Smooth muscle cell (in vitro differentiated cells): ENCODE data around the gene RFTN1. TPM values are rescaled to one million over a fixed set of nuclear protein-coding genes. Genes with fewer than 3 reads are reported as not detected.

ENCODE experiments used
- DNase-seq: peaks from one replicate; lab custom pipeline; 2025; ENCODE audit not compliant: unreplicated experiment; lab: John Stamatoyannopoulos, UW
- H2AFZ ChIP-seq: fragments of 200-600 bp; sonication (generic); 2 replicates; pipeline ENCODE4 v1.6.0; 2016; ENCODE audit warnings: antibody characterized with exemption, low read depth, mild to moderate bottlenecking
- H3F3A ChIP-seq: fragments of 200-600 bp; sonication (generic); 2 replicates; pipeline ENCODE4 v1.6.0; 2017; ENCODE audit warnings: antibody characterized with exemption, low read depth
- H3K27ac ChIP-seq: fragments of 200-600 bp; sonication (generic); 2 replicates; pipeline ENCODE4 v1.5.1; 2016; ENCODE audit warnings: low read depth, mild to moderate bottlenecking
- H3K27me3 ChIP-seq: fragments of 200-600 bp; sonication (generic); 2 replicates; pipeline ENCODE4 v1.6.1; 2016; ENCODE audit warnings: low read depth, mild to moderate bottlenecking
- H3K36me3 ChIP-seq: fragments of 200-600 bp; sonication (generic); 2 replicates; pipeline ENCODE4 v1.5.1; 2016; ENCODE audit warnings: low read depth
- H3K4me1 ChIP-seq: fragments of 200-600 bp; sonication (generic); 2 replicates; pipeline ENCODE4 v1.5.1; 2016; ENCODE audit warnings: low read depth
- H3K4me2 ChIP-seq: fragments of 200-600 bp; sonication (generic); 2 replicates; pipeline ENCODE4 v1.6.0; 2016; ENCODE audit warnings: mild to moderate bottlenecking
- H3K4me3 ChIP-seq: fragments of 200-600 bp; sonication (generic); 2 replicates; pipeline ENCODE4 v1.5.1; 2016; ENCODE audit warnings: mild to moderate bottlenecking
- H3K79me2 ChIP-seq: fragments of 200-600 bp; sonication (generic); 2 replicates; pipeline ENCODE4 v1.6.0; 2016; ENCODE audit warnings: low read depth, mild to moderate bottlenecking
- H3K9ac ChIP-seq: fragments of 200-600 bp; sonication (generic); 2 replicates; pipeline ENCODE4 v1.6.0; 2016; ENCODE audit warnings: low read depth
- H3K9me3 ChIP-seq: fragments of 200-600 bp; sonication (generic); replicated peaks from 2 replicates; pipeline ENCODE4 v1.5.1; 2016; ENCODE audit warnings: low read depth
- H4K20me1 ChIP-seq: fragments of 200-600 bp; sonication (generic); 2 replicates; pipeline ENCODE4 v1.6.0; 2016; ENCODE audit warnings: low read depth
- CTCF ChIP-seq: fragments of 200-600 bp; sonication (generic); IDR thresholded peaks from 2 replicates; pipeline ENCODE4 v1.5.1; 2017; ENCODE audit warnings: borderline replicate concordance, mild to moderate bottlenecking, antibody characterized with exemption; ENCODE audit not compliant: insufficient read depth, poor library complexity, severe bottlenecking
- WGBS: methylation state at CpG from one replicate; pipeline ENCODE4 v1.1.7; 2016; ENCODE audit warnings: low lambda C conversion rate; 5-methylcytosine and 5-hydroxymethylcytosine counted together
- polyA plus RNA-seq: library from polyadenylated mRNA; unstranded; fragments of >200 nt; fragmentation: Nextera tagmentation; extraction: Ambion mirVana; gene quantifications from 2 replicates; pipeline ENCODE4 v1.2.1, GENCODE V29; 2016
- total RNA-seq: library from RNA; depleted of rRNA; stranded (reverse); fragments of >200 nt; gene quantifications from 2 replicates; pipeline ENCODE4 v1.2.3, GENCODE V29; 2014

RFTN1 gene
- total and polyA plus RNA-seq, 2 experiments from 2014 or later, result 21.7 to 35.6 TPM

- H3F3A ChIP-seq, result no peaks in the 10 kb centered on the region
Observed at GRCh38 chr3:16370872-16371740, 142.4 kb downstream of the RFTN1 start.

GRCh38 chr3:16370503-16370871 lies 143.0 kb downstream of the RFTN1 start:
- WGBS, result 95% methylated on average over 2 of the region's 2 CpGs
- H3K9ac ChIP-seq, result no peak overlapping the region
- H3K9me3 ChIP-seq, result no peaks in the 10 kb centered on the region
- H3K27me3 ChIP-seq, result no peaks in the 10 kb centered on the region
- no peak overlapping the region for H2AFZ ChIP-seq
- no peak overlapping the region for H3K4me2 ChIP-seq
- no peak for TF ChIP-seq CTCF
- H3K4me1 ChIP-seq, result peaks cover 19% of the 10 kb centered on the region
- H3F3A ChIP-seq, result no peaks in the 10 kb centered on the region
- DNase-seq, result no peak
- H3K36me3 ChIP-seq, result no peaks in the 10 kb centered on the region
- H3K79me2 ChIP-seq, result no peaks in the 10 kb centered on the region
- H3K27ac ChIP-seq, result peak overlapping the region; percentile 48
- no peak overlapping the region for H3K4me3 ChIP-seq
- H4K20me1 ChIP-seq, result no peaks in the 10 kb centered on the region

More at GRCh38 chr3:16370872-16371740, 142.4 kb downstream of the RFTN1 start:
- Histone ChIP-seq H4K20me1 (no peaks in the 10 kb centered on the region), H3K4me3 (no peak overlapping the region), H3K4me1 (peaks cover 19% of the 10 kb centered on the region), H3K9me3 (no peaks in the 10 kb centered on the region), H2AFZ (no peak overlapping the region), H3K27me3 (no peaks in the 10 kb centered on the region), H3K9ac (no peak overlapping the region), H3K79me2 (no peaks in the 10 kb centered on the region), H3K27ac (no peak overlapping the region), H3K36me3 (no peaks in the 10 kb centered on the region), H3K4me2 (no peak overlapping the region)
- no peak for DNase-seq
- WGBS, result 87% methylated on average over 10 of the region's 10 CpGs
- no peak for TF ChIP-seq CTCF

GRCh38 chr3:16369885-16370284 lies 143.6 kb downstream of the RFTN1 start:
- Histone ChIP-seq H3K4me2 (no peak overlapping the region), H3K9me3 (no peaks in the 10 kb centered on the region), H4K20me1 (no peaks in the 10 kb centered on the region), H3K79me2 (no peaks in the 10 kb centered on the region), H3K4me1 (peaks cover 18% of the 10 kb centered on the region), H3K36me3 (no peaks in the 10 kb centered on the region), H3F3A (no peaks in the 10 kb centered on the region), H3K27ac (peak overlapping the region; percentile 48), H3K4me3 (no peak overlapping the region), H2AFZ (no peak overlapping the region), H3K9ac (no peak overlapping the region), H3K27me3 (no peaks in the 10 kb centered on the region)
- no peak for TF ChIP-seq CTCF
- DNase-seq, result no peak
- WGBS, result 65% methylated on average over 8 of the region's 8 CpGs

- Histone ChIP-seq H3K79me2 (no peaks in the 10 kb centered on the region), H2AFZ (no peak overlapping the region), H3K4me3 (no peak overlapping the region), H4K20me1 (no peaks in the 10 kb centered on the region), H3K27ac (peak overlapping the region; percentile 48), H3K27me3 (no peaks in the 10 kb centered on the region), H3K9me3 (no peaks in the 10 kb centered on the region), H3F3A (no peaks in the 10 kb centered on the region), H3K4me1 (peaks cover 14% of the 10 kb centered on the region), H3K9ac (no peak overlapping the region), H3K36me3 (no peaks in the 10 kb centered on the region), H3K4me2 (no peak overlapping the region)
- TF ChIP-seq CTCF, result no peak
- WGBS, result 45% methylated on average over 5 of the region's 5 CpGs
- DNase-seq, result no peak
Observed at GRCh38 chr3:16369276-16369675, 144.2 kb downstream of the RFTN1 start.
